SK-N-SH treated with all-trans-retinoic acid at 6 μM for 48 hours (cell line): ENCODE measurements around the gene EHD4.

Source experiments
- ATAC-seq: fragments of 200-7000 bp; cut with Tn5 transposase; 3 replicates; pipeline ENCODE4 v1.9.1; 2020; ENCODE audit warnings: mild to moderate bottlenecking, moderate library complexity
- ARNTL ChIP-seq: fragments of 450-650 bp; formaldehyde crosslinking; IDR thresholded peaks from 2 replicates; pipeline ENCODE4 v1.5.0; 2020; ENCODE audit warnings: low read depth, mild to moderate bottlenecking, moderate library complexity, borderline replicate concordance
- BACH2 ChIP-seq: fragments of 250-450 bp; sonication (Bioruptor Pico); IDR thresholded peaks from 2 replicates; pipeline ENCODE4 v1.9.0; 2021; ENCODE audit warnings: mild to moderate bottlenecking, borderline replicate concordance
- CSDC2 ChIP-seq: fragments of 250-450 bp; sonication (Bioruptor Pico); IDR thresholded peaks from 2 replicates; pipeline ENCODE4 v1.5.0; 2020; ENCODE audit warnings: mild to moderate bottlenecking, moderate library complexity
- CSRNP3 ChIP-seq: fragments of 250-450 bp; sonication (Bioruptor Pico); IDR thresholded peaks from 2 replicates; pipeline ENCODE4 v1.5.1; 2021; ENCODE audit warnings: mild to moderate bottlenecking, moderate library complexity
- ESRRG ChIP-seq: fragments of 250-450 bp; sonication (Bioruptor Pico); IDR thresholded peaks from 2 replicates; pipeline ENCODE4 v1.6.1; 2021; ENCODE audit warnings: mild to moderate bottlenecking
- GLIS3 ChIP-seq: fragments of 250-450 bp; sonication (Bioruptor Pico); IDR thresholded peaks from 2 replicates; pipeline ENCODE4 v1.5.0; 2020; ENCODE audit warnings: mild to moderate bottlenecking, moderate library complexity
- ISL1 ChIP-seq: fragments of 250-450 bp; sonication (Bioruptor Pico); IDR thresholded peaks from 2 replicates; pipeline ENCODE4 v2.1.2; 2022; ENCODE audit warnings: mild to moderate bottlenecking, moderate library complexity
- OSR1 ChIP-seq: fragments of 250-450 bp; sonication (Bioruptor Pico); IDR thresholded peaks from 2 replicates; pipeline ENCODE4 v1.8.0; 2022; ENCODE audit warnings: moderate library complexity, mild to moderate bottlenecking, inconsistent platforms
- PATZ1 ChIP-seq: fragments of 250-450 bp; sonication (Bioruptor Pico); IDR thresholded peaks from 2 replicates; pipeline ENCODE4 v1.8.0; 2020; ENCODE audit warnings: mild to moderate bottlenecking, moderate library complexity, borderline replicate concordance
- POU6F1 ChIP-seq: fragments of 250-450 bp; sonication (Bioruptor Pico); IDR thresholded peaks from 2 replicates; pipeline ENCODE4 v1.8.0; 2021; ENCODE audit warnings: low read depth, mild to moderate bottlenecking, moderate library complexity, borderline replicate concordance
- PPARA ChIP-seq: fragments of 250-450 bp; sonication (Bioruptor Pico); IDR thresholded peaks from 2 replicates; pipeline ENCODE4 v1.5.0; 2020; ENCODE audit warnings: mild to moderate bottlenecking, borderline replicate concordance
- RARB ChIP-seq: fragments of 250-450 bp; sonication (Bioruptor Pico); IDR thresholded peaks from 2 replicates; pipeline ENCODE4 v1.8.0; 2021; ENCODE audit warnings: mild to moderate bottlenecking, moderate library complexity
- SNAI2 ChIP-seq: fragments of 250-450 bp; sonication (Bioruptor Pico); IDR thresholded peaks from 2 replicates; pipeline ENCODE4 v1.5.0; 2020; ENCODE audit warnings: mild to moderate bottlenecking, moderate library complexity
- TCF4 ChIP-seq: fragments of 250-450 bp; sonication (Bioruptor Pico); IDR thresholded peaks from 2 replicates; pipeline ENCODE4 v1.8.0; 2021; ENCODE audit warnings: mild to moderate bottlenecking, moderate library complexity, borderline replicate concordance
- TOX ChIP-seq: fragments of 250-450 bp; sonication (Bioruptor Pico); IDR thresholded peaks from 2 replicates; pipeline ENCODE4 v1.8.0; 2021; ENCODE audit warnings: mild to moderate bottlenecking, moderate library complexity, borderline replicate concordance
- TSHZ2 ChIP-seq: fragments of 250-450 bp; sonication (Bioruptor Pico); IDR thresholded peaks from 2 replicates; pipeline ENCODE4 v1.5.0; 2020; ENCODE audit warnings: mild to moderate bottlenecking, moderate library complexity
- ZC3H10 ChIP-seq: fragments of 250-450 bp; sonication (Bioruptor Pico); IDR thresholded peaks from 2 replicates; pipeline ENCODE4 v1.5.1; 2021; ENCODE audit warnings: mild to moderate bottlenecking, moderate library complexity
- ZFP3 ChIP-seq: fragments of 250-450 bp; sonication (Bioruptor Pico); IDR thresholded peaks from 2 replicates; pipeline ENCODE4 v1.5.0; 2020; ENCODE audit warnings: mild to moderate bottlenecking, moderate library complexity
- ZFP30 ChIP-seq: fragments of 450-650 bp; formaldehyde crosslinking; IDR thresholded peaks from 2 replicates; pipeline ENCODE4 v1.5.0; 2022; ENCODE audit warnings: mild to moderate bottlenecking, moderate library complexity
- ZNF565 ChIP-seq: fragments of 450-650 bp; formaldehyde crosslinking; conservative IDR thresholded peaks from 2 replicates; pipeline ENCODE4 v1.5.0; 2020; ENCODE audit warnings: low read depth, mild to moderate bottlenecking, moderate library complexity
- ZNF70 ChIP-seq: fragments of 450-650 bp; formaldehyde crosslinking; IDR thresholded peaks from 2 replicates; pipeline ENCODE4 v1.5.0; 2020; ENCODE audit warnings: mild to moderate bottlenecking, moderate library complexity
- ZNF8 ChIP-seq: fragments of 450-650 bp; formaldehyde crosslinking; IDR thresholded peaks from 2 replicates; pipeline ENCODE4 v1.5.0; 2020; ENCODE audit warnings: mild to moderate bottlenecking, moderate library complexity

The EHD4 gene

GRCh38 chr15:42011074-42011473, 38.7 kb upstream of the EHD4 start:
- no peak for ATAC-seq

GRCh38 chr15:42010434-42010833, 38.1 kb upstream of the EHD4 start:
- TF ChIP-seq PPARA (no peak), GLIS3 (CRISPR knock-in tag) (no peak), BACH2 (CRISPR knock-in tag) (no peak), SNAI2 (CRISPR knock-in tag) (no peak), TSHZ2 (CRISPR knock-in tag) (no peak), POU6F1 (CRISPR knock-in tag) (no peak), ZNF70 (no peak), ISL1 (CRISPR knock-in tag) (no peak), ARNTL (CRISPR knock-in tag) (no peak), ESRRG (no peak), RARB (no peak), CSDC2 (CRISPR knock-in tag) (no peak), TCF4 (no peak), ZNF8 (CRISPR knock-in tag) (no peak), CSRNP3 (CRISPR knock-in tag) (no peak)
- TF ChIP-seq, all 23 proteins: peak for 0
- ATAC-seq = no peak

More at GRCh38 chr15:42011074-42011473, 38.7 kb upstream of the EHD4 start:
- TF ChIP-seq CSRNP3 (CRISPR knock-in tag) (no peak), ZNF565 (no peak), TOX (no peak), PPARA (no peak), SNAI2 (CRISPR knock-in tag) (no peak), GLIS3 (CRISPR knock-in tag) (no peak), PATZ1 (CRISPR knock-in tag) (no peak), POU6F1 (CRISPR knock-in tag) (no peak), ISL1 (CRISPR knock-in tag) (no peak), CSDC2 (CRISPR knock-in tag) (no peak), ZNF8 (CRISPR knock-in tag) (no peak)

GRCh38 chr15:42009474-42009873, 37.1 kb upstream of the EHD4 start:
- ATAC-seq = no peak
- TF ChIP-seq POU6F1 (CRISPR knock-in tag) = no peak
- TF ChIP-seq TCF4 = no peak
- no peak for TF ChIP-seq ZFP30
- TF ChIP-seq SNAI2 (CRISPR knock-in tag) = no peak
- TF ChIP-seq TSHZ2 (CRISPR knock-in tag) = no peak
- TF ChIP-seq ZC3H10 = no peak
- no peak for TF ChIP-seq ZNF70
- TF ChIP-seq PPARA = no peak
- no peak for TF ChIP-seq ARNTL (CRISPR knock-in tag)
- no peak for TF ChIP-seq ESRRG
- no peak for TF ChIP-seq OSR1
- TF ChIP-seq ZFP3 (CRISPR knock-in tag) = no peak
- TF ChIP-seq ZNF565 = no peak
- TF ChIP-seq CSDC2 (CRISPR knock-in tag) = no peak
